Urinary bladder (tissue), 4 donors: ENCODE results near the gene DTNB. TPM values are rescaled to one million over a fixed set of nuclear protein-coding genes. Genes with fewer than 3 reads are reported as not detected.
"Not testable (repeated sequence)": the region's sequence is repeated elsewhere in the genome, so short reads cannot be mapped to it uniquely, and the experiment has no call there.

Source experiments
- DNase-seq: peaks from one replicate; pipeline ENCODE4 v3.0.0-alpha.2; 2015; ENCODE audit errors: extremely low spot score
- H3K27ac ChIP-seq: one replicate; pipeline ENCODE4 v1.5.1; 2013; ENCODE audit warnings: low read depth, mild to moderate bottlenecking, moderate library complexity
- H3K36me3 ChIP-seq: one replicate; pipeline ENCODE4 v1.6.1; 2013; ENCODE audit warnings: mild to moderate bottlenecking, moderate library complexity; ENCODE audit not compliant: insufficient read depth
- H3K4me1 ChIP-seq: one replicate; pipeline ENCODE4 v1.6.1; 2013; ENCODE audit warnings: mild to moderate bottlenecking, moderate library complexity; ENCODE audit not compliant: insufficient read depth
- H3K4me3 ChIP-seq: one replicate; pipeline ENCODE4 v1.5.1; 2013; ENCODE audit warnings: low read depth, low read length
- WGBS: extraction: QIAGEN DNeasy Blood & Tissue Kit; methylation state at CpG from one replicate; pipeline ENCODE4 v1.1.7; 2013; 5-methylcytosine and 5-hydroxymethylcytosine counted together
- polyA plus RNA-seq: library from polyadenylated mRNA; stranded (reverse); fragments of 200-250 nt; gene quantifications from one replicate; pipeline ENCODE4 v1.2.3, GENCODE V29; 2013
- total RNA-seq: library from RNA; depleted of rRNA; stranded (reverse); fragments of >200 nt; gene quantifications from one replicate; pipeline ENCODE4 v1.2.3, GENCODE V29; 2014
- donor health status: healthy with polysubstance abuse.
- donor health status: healthy.

DTNB gene
- total and polyA plus RNA-seq, 2 donors: 5.4 to 14.0 TPM

DNA sequence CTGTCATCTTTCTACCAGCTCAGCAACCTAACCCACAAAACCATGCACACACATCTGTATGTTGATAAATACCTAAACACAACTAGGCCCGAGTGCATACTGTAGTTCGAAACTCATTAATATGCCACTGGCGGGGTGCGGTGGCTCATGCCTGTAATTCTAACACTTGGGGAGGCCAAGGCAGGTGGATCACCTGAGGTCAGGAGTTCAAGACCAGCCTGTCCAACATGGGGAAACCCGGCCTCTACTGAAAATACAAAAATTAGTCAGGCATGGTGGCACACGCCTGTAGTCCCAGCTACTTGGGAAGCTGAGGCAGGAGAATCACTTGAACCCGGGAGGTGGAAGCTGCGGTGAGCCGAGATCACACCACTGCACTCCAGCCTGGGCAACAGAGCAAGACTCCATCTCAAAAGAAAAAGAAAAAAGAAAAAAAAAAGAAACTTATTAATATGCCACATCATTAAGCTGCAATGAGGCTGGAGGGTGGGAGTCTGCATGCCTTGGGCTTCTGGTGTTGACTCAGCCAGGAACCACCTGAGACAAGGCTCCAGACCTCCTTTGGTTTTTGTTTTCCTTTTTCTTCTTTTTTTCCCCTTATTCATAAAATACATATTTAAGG is 71.6 kb downstream of the DTNB start:
- DNase-seq, H3K27ac ChIP-seq, H3K4me1 ChIP-seq, H3K4me3 ChIP-seq, H3K36me3 ChIP-seq: not testable (repeated sequence)
- WGBS: 92% methylated on average over 9 of the region's 9 CpGs

DNA sequence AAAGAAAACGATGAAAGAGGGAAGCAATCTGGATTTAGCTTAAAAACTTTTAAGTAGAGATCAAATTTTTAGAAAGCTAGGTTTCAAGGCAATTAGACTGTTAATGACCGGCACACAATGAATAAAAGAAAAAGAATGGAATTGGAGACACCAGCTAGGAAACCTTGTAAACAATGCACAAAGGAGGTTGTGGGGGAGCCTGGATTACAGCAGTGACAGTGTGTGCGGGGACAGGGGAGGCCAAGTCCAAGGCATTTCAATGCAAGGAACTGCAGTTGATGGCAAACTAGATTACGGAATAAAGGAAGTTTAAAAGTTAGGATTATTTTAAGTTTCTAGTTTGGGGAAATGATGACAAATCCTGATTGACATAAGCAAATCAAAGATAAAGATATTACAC is 74.5 kb downstream of the DTNB start:
- Histone ChIP-seq H3K4me1 (no peaks in the 10 kb centered on the region), H3K27ac (no peak overlapping the region), H3K36me3 (no peaks in the 10 kb centered on the region), H3K4me3 (no peak overlapping the region)
- no peak for DNase-seq
- WGBS: 91% methylated on average over 4 of the region's 4 CpGs

DNA sequence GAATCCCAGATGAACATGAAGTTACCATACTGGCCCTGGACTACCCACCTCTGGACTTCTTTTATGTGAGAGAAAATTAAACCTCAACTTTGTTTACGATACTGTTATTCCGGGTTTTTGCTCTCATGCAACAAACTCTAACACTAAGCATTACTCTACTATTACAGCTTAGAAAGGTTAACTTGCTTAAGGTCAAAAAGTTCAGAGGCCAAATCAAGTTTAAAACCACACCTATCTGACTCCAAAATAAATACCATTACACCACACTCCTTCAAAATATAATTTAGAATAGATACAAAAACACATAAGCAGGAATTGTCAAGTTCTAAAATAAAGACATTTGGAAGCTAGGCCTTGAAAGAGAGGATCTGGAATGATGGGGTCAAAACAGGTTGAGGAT is 75.0 kb downstream of the DTNB start:
- WGBS: 95% methylated on average over 2 of the region's 2 CpGs
- H3K4me1 ChIP-seq: no peaks in the 10 kb centered on the region
- no peak overlapping the region for H3K27ac ChIP-seq
- DNase-seq: no peak
- no peak overlapping the region for H3K4me3 ChIP-seq
- no peaks in the 10 kb centered on the region for H3K36me3 ChIP-seq

DNA sequence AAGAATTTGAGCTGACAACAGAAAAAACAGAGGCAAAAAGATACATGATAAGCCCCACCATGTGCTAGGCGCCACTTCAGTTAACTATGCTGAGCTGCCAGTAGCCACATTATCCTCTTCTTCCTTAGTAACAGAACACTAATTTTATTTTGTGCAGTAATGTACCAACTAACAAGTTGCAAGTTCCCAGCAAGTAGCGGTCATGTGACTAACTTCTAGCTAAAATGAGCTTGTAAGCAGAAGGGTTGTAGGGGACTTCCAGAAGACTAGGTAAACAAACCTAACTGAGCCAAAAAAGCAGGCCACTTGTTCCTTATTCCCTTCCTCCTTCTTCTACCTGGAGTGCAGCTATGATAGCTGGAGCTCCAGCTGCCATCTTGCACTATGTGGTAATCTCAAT is 75.5 kb downstream of the DTNB start:
- no peak overlapping the region for H3K27ac ChIP-seq
- 98% methylated on average over 2 of the region's 2 CpGs for whole genome bisulfite sequencing
- H3K4me1 ChIP-seq: no peaks in the 10 kb centered on the region
- no peak for DNase-seq
- H3K4me3 ChIP-seq: no peak overlapping the region
- no peaks in the 10 kb centered on the region for H3K36me3 ChIP-seq

DNA sequence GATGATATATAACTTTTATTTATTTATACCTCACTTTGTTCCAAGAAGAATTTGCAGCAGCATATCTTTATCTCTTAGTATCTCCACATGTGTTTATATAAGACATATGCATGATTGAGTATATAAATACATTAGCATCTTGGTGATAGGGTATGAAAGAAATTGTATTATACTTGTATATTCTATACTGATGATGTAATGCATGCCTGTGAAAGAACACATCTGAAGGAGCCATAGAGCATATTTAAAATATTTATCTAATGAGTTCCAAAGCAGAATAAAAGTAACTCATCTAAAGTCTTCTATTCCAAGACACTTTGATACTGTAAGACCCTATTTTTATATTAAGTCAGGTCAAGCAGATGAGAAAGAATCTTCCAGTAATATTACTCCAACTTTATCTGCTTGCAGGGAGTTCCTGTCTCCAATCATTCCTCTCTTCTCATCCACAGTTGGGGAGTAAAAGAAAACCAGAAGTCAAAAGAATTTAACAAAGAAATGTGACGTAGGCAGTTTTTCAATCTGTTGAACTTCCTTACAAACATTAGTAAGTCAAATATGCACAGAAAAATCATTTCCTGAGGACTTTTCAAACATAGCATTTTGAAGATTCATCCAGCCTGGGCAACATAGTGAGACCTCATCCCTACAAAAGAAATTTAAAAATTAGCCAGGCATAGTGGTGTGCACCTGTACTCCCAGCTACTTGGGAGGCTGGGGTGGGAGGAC is 76.7 kb downstream of the DTNB start:
- Histone ChIP-seq H3K4me3 (no peak overlapping the region), H3K27ac (no peak overlapping the region), H3K4me1 (no peaks in the 10 kb centered on the region), H3K36me3 (no peaks in the 10 kb centered on the region)
- WGBS: 62% methylated on average over 1 of the region's 1 CpG
- DNase-seq: no peak

DNA sequence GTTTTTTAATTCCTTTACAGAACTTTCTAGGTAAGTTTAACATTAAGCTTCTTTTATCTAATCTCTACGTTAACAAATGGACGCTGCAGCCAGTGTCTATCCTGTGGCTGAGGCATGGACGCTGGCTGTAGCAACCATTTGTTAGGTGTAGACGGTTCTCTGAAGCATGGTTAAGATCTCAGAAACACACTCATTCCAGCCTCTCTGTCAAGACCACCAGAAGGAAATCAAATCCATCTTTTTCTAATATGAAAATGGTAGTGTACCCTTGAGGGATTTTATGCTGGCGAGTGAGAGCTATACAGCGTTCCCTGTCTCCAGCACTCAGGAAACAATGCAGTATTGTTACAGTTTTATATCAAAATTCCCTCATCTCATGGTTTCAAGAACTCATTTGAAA is 78.0 kb downstream of the DTNB start:
- Histone ChIP-seq H3K4me3 (no peak overlapping the region), H3K27ac (no peak overlapping the region), H3K4me1 (no peaks in the 10 kb centered on the region), H3K36me3 (no peaks in the 10 kb centered on the region)
- WGBS: 90% methylated on average over 6 of the region's 6 CpGs
- no peak for DNase-seq

DNA sequence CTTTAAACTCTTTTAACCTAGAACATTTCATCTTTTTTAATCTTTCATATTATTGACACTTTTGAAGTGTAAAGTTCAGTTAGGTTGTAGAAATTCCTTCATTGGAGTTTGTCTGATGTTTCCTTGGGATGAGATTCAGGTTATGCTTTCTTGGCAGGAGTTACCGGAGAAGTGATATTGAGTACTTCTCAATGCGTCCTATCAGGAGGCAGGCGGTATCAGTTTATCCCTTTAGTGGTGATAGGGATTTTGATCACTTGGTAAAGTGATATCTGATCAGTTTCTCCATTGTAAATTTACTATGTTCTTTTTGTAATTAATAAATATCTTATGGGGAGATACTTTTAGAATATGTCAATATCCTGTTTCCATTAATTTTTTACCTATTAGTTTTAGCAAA is 78.4 kb downstream of the DTNB start:
- 97% methylated on average over 3 of the region's 3 CpGs for WGBS

DNA sequence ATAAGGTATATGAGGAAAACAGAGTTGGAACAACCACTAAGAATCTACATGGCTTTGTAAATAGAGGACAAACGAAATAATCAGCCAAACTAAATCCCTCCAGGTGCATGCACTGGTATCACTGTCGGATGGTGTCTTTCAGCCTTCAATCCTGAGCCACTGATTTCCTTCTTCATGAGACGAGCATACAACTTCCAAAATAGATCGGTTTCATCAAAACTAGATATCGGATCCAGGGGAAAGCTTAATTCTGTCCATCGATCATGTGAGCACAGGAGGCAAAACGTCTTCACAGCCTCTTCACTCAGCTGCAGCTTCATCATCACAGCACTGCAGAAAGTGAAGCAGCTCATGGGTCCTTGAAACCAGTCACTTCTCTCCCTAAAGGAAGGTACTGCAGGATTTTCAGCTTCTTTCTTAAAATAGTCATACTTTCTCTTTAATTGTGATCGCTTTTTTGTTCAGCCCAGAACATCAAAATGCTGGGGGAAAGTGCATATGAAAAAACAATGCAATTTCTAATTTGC is 80.5 kb downstream of the DTNB start:
- Histone ChIP-seq H3K27ac (no peak overlapping the region), H3K4me3 (no peak overlapping the region), H3K36me3 (no peaks in the 10 kb centered on the region), H3K4me1 (no peaks in the 10 kb centered on the region)
- DNase-seq: no peak
- 87% methylated on average over 8 of the region's 8 CpGs for WGBS

More for the DNA sequence above, 78.4 kb downstream of the DTNB start:
- H3K36me3 ChIP-seq: no peaks in the 10 kb centered on the region
- no peak overlapping the region for H3K27ac ChIP-seq
- H3K4me1 ChIP-seq: no peaks in the 10 kb centered on the region
- no peak overlapping the region for H3K4me3 ChIP-seq
- DNase-seq: no peak

DNA sequence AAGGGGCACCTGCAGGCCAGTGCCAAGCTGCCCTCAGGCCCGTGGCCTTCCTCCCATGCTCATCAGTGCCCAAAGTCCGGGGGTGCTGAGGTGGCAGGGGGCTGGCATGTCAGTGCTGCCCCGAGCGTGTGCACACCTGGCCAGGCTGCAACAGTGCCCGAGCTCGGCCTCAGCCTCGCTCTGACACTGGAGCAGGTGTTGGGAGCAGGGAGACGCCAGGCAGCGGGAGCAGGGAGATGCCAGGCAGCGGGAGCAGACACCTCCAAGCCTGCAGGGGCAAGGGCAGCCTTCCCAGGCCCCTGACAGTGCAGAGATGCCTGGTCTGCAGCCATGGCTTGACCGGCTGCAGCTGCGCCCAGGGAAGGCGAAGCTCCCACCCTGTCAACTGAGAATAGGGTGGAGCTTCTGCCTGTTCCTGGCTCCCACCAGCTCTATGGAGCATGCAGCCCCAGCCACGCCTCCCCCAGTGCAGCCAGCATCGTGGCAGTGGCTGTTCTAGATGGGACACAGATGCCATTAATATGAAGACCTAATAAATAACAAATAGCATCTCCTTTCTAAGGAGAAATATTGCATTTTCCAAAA is 82.4 kb downstream of the DTNB start:
- 68% methylated on average over 15 of the region's 15 CpGs for WGBS
- Histone ChIP-seq H3K36me3 (no peaks in the 10 kb centered on the region), H3K4me3 (no peak overlapping the region), H3K4me1 (no peaks in the 10 kb centered on the region), H3K27ac (no peak overlapping the region)
- DNase-seq: no peak

DNA sequence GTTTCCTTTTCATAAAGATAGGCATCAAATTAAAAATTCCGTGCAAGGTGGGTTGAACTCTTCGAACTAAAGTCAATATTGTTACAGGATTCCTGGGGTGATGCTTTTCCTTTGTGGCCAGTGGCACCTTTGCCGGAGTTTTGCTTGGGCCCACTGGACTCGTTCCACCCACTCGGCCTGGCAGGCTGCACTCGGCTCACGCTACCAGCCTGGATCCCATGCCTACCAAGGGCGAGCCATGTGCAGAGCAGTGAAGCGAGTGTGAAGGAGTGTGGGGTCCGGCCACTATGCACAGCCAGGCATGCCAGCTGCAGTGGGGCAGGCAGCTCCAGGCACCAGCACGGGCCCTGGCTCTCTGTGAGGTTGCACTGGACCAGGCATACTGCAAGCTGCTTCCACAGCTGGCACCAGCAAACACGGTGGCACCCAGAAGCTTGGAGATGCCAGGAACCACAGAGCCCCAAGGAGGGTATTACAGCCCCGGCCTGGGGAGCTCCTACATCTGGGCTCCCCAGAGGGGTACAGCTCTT is 83.6 kb downstream of the DTNB start:
- Histone ChIP-seq H3K4me1 (no peaks in the 10 kb centered on the region), H3K36me3 (no peaks in the 10 kb centered on the region), H3K4me3 (no peak overlapping the region), H3K27ac (no peak overlapping the region)
- WGBS: 95% methylated on average over 13 of the region's 13 CpGs
- DNase-seq: no peak

DNA sequence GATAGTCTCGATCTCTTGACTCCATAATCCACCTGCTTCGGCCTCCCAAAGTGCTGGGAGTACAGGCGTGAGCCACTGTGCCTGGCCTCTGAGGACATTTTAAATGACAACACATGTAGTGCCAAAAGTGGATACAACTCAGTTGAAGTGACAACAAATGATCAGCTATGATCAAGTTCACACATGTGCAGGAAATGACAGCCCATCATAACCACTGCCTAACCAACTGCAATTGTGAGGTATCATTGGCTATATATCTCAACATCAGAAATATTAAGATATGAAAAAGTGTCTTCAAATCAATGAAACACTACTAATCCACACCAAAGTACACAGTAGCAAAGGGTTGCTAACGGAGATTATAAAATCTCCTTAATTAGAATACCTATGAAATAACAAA is 84.8 kb downstream of the DTNB start:
- Histone ChIP-seq H3K27ac (no peak overlapping the region), H3K4me3 (no peak overlapping the region), H3K36me3 (no peaks in the 10 kb centered on the region), H3K4me1 (no peaks in the 10 kb centered on the region)
- no peak for DNase-seq
- WGBS: 98% methylated on average over 4 of the region's 4 CpGs

DNA sequence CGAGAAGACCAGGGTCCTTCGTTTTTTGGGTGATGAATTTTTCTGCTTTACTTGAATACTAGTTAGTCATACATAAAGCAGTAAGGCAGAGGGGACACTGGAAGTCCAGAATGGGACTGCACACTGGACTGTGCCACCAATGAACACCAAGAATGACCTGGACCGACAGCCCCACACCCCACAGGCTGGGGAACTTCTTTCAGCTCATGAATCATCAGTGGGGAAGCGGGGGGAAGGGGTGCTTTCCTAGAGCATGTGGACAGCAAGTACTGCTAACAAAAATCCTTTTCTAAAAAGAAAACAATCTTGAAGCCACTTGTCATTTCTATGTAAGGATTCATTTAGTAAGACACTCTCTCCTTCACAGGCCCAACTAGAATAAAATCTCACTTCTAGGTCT is 86.0 kb downstream of the DTNB start:
- 72% methylated on average over 4 of the region's 4 CpGs for WGBS
- Histone ChIP-seq H3K4me3 (no peak overlapping the region), H3K36me3 (no peaks in the 10 kb centered on the region), H3K4me1 (no peaks in the 10 kb centered on the region), H3K27ac (no peak overlapping the region)
- no peak for DNase-seq

DNA sequence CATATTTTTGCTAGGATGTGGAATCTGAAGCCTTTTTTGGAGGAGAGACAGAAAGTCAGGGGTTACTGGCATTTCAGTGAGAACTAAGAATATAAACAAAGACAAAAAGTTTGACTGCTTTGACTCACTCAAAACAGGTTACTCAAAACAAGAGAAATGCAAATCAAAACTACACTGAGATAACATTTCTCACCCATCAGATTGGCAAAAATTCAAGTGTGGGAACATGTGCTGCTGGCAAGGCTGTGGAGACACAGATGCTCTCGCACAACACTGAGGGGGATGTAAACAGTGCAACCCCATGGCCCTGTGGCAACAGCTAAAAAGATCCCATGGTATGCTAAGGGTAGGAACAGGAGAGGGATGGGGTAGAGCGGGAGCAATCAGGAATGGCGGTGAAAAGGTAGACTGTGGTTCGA is 86.6 kb downstream of the DTNB start:
- no peak overlapping the region for H3K4me3 ChIP-seq
- H3K27ac ChIP-seq: no peak overlapping the region
- no peak for DNase-seq
- WGBS: 66% methylated on average over 4 of the region's 4 CpGs
- no peaks in the 10 kb centered on the region for H3K4me1 ChIP-seq
- no peaks in the 10 kb centered on the region for H3K36me3 ChIP-seq

DNA sequence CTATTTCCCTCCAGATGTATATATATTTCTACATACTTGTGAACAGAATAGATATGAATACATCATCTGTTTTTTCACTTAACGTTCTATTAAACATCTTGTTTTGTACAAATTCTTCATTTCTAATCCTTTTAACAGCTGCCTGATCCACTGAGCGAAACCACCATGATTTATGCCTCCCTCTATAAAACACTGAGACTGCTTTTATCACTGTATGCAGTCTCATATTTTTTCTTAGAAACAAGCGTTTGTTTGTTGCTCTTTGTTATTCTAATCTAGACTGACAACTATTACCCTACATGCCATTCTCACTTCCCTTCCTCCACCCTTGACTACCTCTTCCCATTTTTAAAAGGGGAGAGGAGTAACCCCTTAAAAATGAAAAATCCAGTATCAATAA is 88.2 kb downstream of the DTNB start:
- no peak for DNase-seq
- H3K4me1 ChIP-seq: no peaks in the 10 kb centered on the region
- no peak overlapping the region for H3K27ac ChIP-seq
- no peak overlapping the region for H3K4me3 ChIP-seq
- WGBS: 59% methylated on average over 3 of the region's 3 CpGs
- no peaks in the 10 kb centered on the region for H3K36me3 ChIP-seq
